Measurements from ENCODE around the gene DIPK2B.

The DIPK2B gene, protein sequence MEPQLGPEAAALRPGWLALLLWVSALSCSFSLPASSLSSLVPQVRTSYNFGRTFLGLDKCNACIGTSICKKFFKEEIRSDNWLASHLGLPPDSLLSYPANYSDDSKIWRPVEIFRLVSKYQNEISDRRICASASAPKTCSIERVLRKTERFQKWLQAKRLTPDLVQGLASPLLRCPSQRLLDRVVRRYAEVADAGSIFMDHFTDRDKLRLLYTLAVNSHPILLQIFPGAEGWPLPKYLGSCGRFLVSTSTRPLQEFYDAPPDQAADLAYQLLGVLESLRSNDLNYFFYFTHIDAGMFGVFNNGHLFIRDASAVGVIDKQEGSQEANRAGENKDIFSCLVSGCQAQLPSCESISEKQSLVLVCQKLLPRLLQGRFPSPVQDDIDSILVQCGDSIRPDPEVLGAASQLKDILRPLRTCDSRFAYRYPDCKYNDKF

DNA sequence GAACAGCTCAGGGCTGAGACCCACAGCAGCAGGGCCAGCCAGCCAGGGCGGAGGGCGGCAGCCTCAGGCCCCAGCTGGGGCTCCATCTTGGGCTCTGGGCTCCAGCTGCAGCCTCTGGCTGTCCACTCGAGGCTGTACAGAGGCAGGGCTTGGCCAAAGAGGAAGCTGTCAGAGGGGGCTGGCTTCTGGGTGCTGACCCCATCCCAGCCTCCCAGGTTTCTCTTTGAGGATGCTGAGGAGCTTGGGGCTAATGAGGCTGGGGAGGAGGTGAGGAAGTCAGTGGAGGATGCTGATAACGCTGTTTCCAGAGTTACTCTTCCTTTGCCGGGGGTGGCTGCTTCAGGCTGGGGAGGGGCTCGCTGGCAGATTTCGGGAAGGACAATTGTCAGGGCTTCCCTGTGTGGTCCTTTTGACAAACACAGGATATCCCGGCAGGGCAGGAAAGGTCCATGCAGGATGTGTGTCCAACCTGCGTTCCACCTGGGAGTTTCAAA is at the start of gene DIPK2B:
Gene DIPK2B, minus strand, starts transcription at position 136 of the 494 bp plus-strand sequence. Its CDS starts 50 bp downstream, at position 86.
- H3K27me3 ChIP-seq (replicated peaks; ENCODE audit: control insufficient read depth, insufficient read depth, low read length), result peaks cover 1% of the 10 kb centered on the region
- TF ChIP-seq, protein P1, sequence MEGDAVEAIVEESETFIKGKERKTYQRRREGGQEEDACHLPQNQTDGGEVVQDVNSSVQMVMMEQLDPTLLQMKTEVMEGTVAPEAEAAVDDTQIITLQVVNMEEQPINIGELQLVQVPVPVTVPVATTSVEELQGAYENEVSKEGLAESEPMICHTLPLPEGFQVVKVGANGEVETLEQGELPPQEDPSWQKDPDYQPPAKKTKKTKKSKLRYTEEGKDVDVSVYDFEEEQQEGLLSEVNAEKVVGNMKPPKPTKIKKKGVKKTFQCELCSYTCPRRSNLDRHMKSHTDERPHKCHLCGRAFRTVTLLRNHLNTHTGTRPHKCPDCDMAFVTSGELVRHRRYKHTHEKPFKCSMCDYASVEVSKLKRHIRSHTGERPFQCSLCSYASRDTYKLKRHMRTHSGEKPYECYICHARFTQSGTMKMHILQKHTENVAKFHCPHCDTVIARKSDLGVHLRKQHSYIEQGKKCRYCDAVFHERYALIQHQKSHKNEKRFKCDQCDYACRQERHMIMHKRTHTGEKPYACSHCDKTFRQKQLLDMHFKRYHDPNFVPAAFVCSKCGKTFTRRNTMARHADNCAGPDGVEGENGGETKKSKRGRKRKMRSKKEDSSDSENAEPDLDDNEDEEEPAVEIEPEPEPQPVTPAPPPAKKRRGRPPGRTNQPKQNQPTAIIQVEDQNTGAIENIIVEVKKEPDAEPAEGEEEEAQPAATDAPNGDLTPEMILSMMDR (IDR thresholded peaks at IDR 0.05; ENCODE audit: insufficient read depth, low read length, poor library complexity, severe bottlenecking), result no peak
- DNase-seq (ENCODE audit: extremely low read depth, insufficient read length), result no peak
- H3K36me3 ChIP-seq (ENCODE audit: control insufficient read depth, insufficient read depth, low read length), result no peaks in the 10 kb centered on the region
- H3K4me3 ChIP-seq (replicated peaks; ENCODE audit: low read depth, low read length), result no peak within 1 kb of the TSS

DNA sequence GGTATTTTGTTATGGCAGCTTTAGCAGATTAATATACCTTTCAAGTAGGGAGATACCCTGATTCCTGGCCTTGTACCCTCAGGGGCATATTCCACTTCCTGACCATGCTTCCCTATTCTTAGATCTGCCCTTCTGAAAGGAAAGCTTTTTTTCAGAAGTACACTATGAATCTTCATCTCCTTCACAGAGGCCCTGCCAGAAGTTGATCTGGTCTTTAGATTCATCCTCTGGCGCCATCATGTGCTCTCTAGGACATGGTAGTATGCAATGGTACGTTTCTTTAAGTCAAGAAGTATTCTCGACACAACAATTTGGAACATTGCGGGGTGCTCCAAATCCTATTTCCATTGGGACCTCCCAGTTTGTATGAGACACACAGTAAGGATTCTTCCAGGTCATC is 39.6 kb upstream of the DIPK2B start:
- no peak for DNase-seq (ENCODE audit: extremely low read depth, insufficient read length)
- Histone ChIP-seq H3K27me3 (replicated peaks; ENCODE audit: control insufficient read depth, insufficient read depth, low read length) (no peaks in the 10 kb centered on the region), H3K4me3 (replicated peaks; ENCODE audit: low read depth, low read length) (no peak overlapping the region), H3K36me3 (ENCODE audit: control insufficient read depth, insufficient read depth, low read length) (no peaks in the 10 kb centered on the region)
- TF ChIP-seq, protein P1 (IDR thresholded peaks at IDR 0.05; ENCODE audit: insufficient read depth, low read length, poor library complexity, severe bottlenecking), result no peak

DNA sequence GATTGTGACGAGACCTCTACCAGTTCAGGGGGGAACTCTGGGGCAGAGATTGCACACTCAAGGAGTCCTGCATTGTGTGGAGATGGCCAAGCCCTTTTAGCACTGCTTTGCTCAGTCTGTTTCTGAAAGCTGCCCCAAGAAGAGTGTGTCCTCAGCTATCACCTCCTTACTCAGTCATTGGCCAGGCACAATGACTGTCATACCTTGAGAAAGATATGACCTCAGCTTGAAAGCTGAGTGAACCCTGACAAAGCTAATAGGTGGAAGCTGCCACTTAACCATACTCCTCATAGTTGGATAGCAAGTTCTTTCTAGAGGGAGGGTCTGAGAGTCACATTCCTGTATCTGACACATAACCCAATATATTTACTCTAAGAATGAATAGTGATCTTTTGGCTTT is 37.8 kb upstream of the DIPK2B start:
- H3K4me3 ChIP-seq (replicated peaks; ENCODE audit: low read depth, low read length), result no peak overlapping the region
- no peaks in the 10 kb centered on the region for H3K27me3 ChIP-seq (replicated peaks; ENCODE audit: control insufficient read depth, insufficient read depth, low read length)
- TF ChIP-seq, protein P1 (IDR thresholded peaks at IDR 0.05; ENCODE audit: insufficient read depth, low read length, poor library complexity, severe bottlenecking), result no peak
- DNase-seq (ENCODE audit: extremely low read depth, insufficient read length), result no peak
- H3K36me3 ChIP-seq (ENCODE audit: control insufficient read depth, insufficient read depth, low read length), result no peaks in the 10 kb centered on the region

DNA sequence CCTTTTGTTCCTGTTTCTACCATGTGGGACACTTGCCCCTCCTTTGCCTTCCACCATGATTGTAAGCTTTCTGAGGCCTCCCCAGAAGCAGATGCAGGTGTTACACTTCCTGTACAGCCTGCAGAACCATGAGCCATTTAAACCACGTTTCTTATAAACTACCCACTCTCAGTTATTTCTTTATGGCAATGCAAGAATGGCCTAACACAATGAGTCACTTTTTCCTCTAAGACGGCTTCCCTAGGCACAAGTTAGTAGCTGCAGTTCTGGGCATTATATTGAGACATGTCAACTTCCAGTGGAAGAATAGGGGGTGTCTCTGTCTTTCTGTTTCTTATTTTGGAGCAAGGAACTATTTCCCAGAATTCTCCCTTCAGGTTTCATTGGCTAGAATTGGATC is 32.9 kb upstream of the DIPK2B start:
- no peak overlapping the region for H3K4me3 ChIP-seq (replicated peaks; ENCODE audit: low read depth, low read length)
- no peaks in the 10 kb centered on the region for H3K27me3 ChIP-seq (replicated peaks; ENCODE audit: control insufficient read depth, insufficient read depth, low read length)
- TF ChIP-seq, protein P1 (IDR thresholded peaks at IDR 0.05; ENCODE audit: insufficient read depth, low read length, poor library complexity, severe bottlenecking), result no peak
- DNase-seq (ENCODE audit: extremely low read depth, insufficient read length), result no peak
- H3K36me3 ChIP-seq (ENCODE audit: control insufficient read depth, insufficient read depth, low read length), result no peaks in the 10 kb centered on the region

DNA sequence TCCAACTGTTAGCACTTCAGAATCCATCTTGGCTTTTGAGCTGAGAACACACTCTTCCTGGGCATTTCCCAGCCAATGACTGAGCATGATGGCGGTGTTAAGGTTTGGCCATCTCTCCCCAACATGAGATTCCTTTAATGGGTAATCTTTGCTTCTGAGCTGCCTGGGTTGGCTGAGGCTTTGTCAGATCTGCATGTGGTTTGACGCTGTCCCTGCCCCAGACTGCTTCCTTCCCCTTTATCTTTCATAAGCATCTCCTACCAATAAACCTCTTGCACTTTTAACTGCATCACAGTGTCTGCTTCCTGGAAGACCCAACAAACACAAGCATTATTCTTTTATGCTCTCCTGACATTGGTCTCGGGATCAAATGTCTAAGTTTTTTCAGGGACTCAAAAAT is 31.5 kb upstream of the DIPK2B start:
- DNase-seq (ENCODE audit: extremely low read depth, insufficient read length), result no peak
- no peaks in the 10 kb centered on the region for H3K36me3 ChIP-seq (ENCODE audit: control insufficient read depth, insufficient read depth, low read length)
- H3K4me3 ChIP-seq (replicated peaks; ENCODE audit: low read depth, low read length), result no peak overlapping the region
- TF ChIP-seq, protein P1 (IDR thresholded peaks at IDR 0.05; ENCODE audit: insufficient read depth, low read length, poor library complexity, severe bottlenecking), result no peak
- H3K27me3 ChIP-seq (replicated peaks; ENCODE audit: control insufficient read depth, insufficient read depth, low read length), result no peaks in the 10 kb centered on the region

Data from GM06990 (cell line).